Right atrium auricular region (tissue), 2 donors: ENCODE data around the gene MPV17L. TPM values are rescaled to one million over a fixed set of nuclear protein-coding genes. Genes with fewer than 3 reads are reported as not detected.
"Not testable (repeated sequence)": the region's sequence is repeated elsewhere in the genome, so short reads cannot be mapped to it uniquely, and the experiment has no call there.

Experiments
- DNase-seq: peaks from one replicate; pipeline ENCODE4 v3.0.0-alpha.2; 2019; ENCODE audit warnings: low spot score
- H3K27ac ChIP-seq, 2 donors: fragments of 200-600 bp; sonication (generic); 1 replicate in 1 of 2; 2 replicates in 1 of 2; pipeline ENCODE4 v1.5.1; 2016 to 2019
- H3K27me3 ChIP-seq, 2 donors: fragments of 200-600 bp; sonication (generic); one replicate each; pipeline versions ENCODE4 v1.5.1 to v1.6.0; 2017 to 2019
- H3K36me3 ChIP-seq: fragments of 200-600 bp; sonication (generic); one replicate; pipeline ENCODE4 v1.5.1; 2016
- H3K4me1 ChIP-seq, 2 donors: fragments of 200-600 bp; sonication (generic); one replicate each; pipeline versions ENCODE4 v1.5.1 to v1.6.0; 2017 to 2019
- H3K4me3 ChIP-seq, 2 donors: fragments of 200-600 bp; sonication (generic); 1 replicate in 1 of 2; 2 replicates in 1 of 2; pipeline ENCODE4 v1.5.1; 2017 to 2019; ENCODE audit warnings: mild to moderate bottlenecking in 1 of 2, moderate library complexity in 1 of 2
- H3K9me3 ChIP-seq, 2 donors: fragments of 200-600 bp; sonication (generic); one replicate each; pipeline ENCODE4 v1.5.1; 2019
- total RNA-seq, 2 donors: library from RNA; depleted of rRNA; stranded (reverse); fragments of >200 nt; gene quantifications; one replicate each; pipeline ENCODE4 v1.1.0, GENCODE V29; 2016
- TF ChIP-seq, protein P1 (sequence below), 2 donors: fragments of 200-600 bp; sonication (generic); IDR thresholded peaks; one replicate each; pipeline ENCODE4 v1.5.1; 2019; ENCODE audit warnings: antibody characterized with exemption in 2 of 2

The MPV17L gene
- total RNA-seq, 2 donors from 2014 or later, result 7.2 to 10.8 TPM

DNA sequence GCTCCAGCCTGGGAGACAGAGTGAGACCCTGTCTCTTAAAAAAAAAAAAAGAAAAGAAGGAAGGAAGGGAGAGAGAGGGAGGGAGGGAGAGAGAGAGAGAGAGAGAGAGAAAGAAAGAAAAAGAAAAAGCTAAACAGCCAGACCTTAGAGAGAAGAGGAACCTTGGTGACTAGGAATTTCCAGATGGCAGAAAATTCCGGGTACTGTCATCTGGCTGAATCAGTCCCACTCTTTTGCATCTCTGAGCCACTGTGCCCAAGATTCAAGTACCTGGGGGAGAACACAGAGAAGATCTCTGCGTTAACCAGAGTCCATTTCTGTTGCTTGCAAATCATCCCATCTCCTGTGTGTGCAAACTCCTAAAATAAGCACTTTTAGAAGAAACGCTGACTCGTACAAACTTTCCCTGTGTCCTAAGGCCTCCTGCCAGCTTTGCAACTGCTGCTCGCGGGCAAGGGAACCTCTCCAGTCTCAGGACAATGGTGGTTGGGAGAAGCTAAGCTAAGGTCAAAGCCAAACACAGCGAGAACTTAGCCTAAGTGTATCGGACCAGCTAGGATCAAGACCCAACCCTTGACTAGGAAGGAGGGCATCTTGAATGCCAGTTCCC, 56.8 kb downstream of the MPV17L start:
- no peak overlapping the region for H3K4me3 ChIP-seq
- H3K27me3 ChIP-seq, result no peaks in the 10 kb centered on the region
- no peak for DNase-seq
- no peaks in the 10 kb centered on the region for H3K9me3 ChIP-seq
- TF ChIP-seq, protein P1, sequence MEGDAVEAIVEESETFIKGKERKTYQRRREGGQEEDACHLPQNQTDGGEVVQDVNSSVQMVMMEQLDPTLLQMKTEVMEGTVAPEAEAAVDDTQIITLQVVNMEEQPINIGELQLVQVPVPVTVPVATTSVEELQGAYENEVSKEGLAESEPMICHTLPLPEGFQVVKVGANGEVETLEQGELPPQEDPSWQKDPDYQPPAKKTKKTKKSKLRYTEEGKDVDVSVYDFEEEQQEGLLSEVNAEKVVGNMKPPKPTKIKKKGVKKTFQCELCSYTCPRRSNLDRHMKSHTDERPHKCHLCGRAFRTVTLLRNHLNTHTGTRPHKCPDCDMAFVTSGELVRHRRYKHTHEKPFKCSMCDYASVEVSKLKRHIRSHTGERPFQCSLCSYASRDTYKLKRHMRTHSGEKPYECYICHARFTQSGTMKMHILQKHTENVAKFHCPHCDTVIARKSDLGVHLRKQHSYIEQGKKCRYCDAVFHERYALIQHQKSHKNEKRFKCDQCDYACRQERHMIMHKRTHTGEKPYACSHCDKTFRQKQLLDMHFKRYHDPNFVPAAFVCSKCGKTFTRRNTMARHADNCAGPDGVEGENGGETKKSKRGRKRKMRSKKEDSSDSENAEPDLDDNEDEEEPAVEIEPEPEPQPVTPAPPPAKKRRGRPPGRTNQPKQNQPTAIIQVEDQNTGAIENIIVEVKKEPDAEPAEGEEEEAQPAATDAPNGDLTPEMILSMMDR (IDR thresholded peaks at IDR 0.05), result no peak
- no peaks in the 10 kb centered on the region for H3K36me3 ChIP-seq
- no peaks in the 10 kb centered on the region for H3K4me1 ChIP-seq
- no peak overlapping the region for H3K27ac ChIP-seq

DNA sequence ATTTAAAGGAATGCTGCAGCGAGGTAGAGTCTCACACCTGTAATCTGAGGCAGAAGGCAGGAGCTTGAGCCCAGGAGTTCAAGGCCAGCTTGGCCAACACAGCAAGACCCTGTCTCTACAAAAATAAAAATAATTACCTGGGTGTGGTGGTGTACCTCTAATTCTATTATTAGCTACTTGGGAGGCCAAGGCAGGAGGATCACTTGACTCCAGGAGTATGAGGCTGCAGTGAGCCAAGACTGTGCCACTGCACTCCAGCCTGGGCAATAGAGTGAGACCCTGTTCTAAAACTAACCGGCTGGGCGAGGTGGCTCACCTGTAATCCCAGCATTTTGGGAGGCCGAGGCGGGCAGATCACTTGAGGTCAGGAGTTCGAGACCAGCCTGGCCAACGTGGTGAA, 57.7 kb downstream of the MPV17L start:
- H3K36me3 ChIP-seq, H3K4me1 ChIP-seq, H3K27ac ChIP-seq, H3K27me3 ChIP-seq, H3K4me3 ChIP-seq, H3K9me3 ChIP-seq, DNase-seq: not testable (repeated sequence)

DNA sequence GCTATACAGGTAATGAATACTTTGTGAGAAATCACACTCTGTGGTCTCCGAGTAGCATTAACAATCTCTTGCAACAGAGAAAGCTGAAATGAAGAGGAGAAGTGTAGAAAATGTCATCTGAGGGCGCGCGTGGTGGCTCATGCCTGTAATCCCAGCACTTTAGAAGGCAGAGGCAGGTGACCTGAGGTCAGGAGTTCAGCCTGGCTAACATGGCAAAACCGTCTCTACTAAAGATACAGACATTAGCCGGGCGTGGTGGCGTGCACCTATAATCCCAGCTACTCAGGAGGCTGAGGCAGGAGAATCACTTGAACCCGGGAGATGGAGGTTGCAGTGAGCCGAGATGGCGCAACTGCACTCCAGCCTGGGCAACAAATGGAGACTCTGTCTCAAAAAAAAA, 59.4 kb downstream of the MPV17L start:
- H3K9me3 ChIP-seq, H3K36me3 ChIP-seq, H3K4me3 ChIP-seq, H3K27ac ChIP-seq, H3K4me1 ChIP-seq, H3K27me3 ChIP-seq: not testable (repeated sequence)
- peak; percentile 1 for DNase-seq

DNA sequence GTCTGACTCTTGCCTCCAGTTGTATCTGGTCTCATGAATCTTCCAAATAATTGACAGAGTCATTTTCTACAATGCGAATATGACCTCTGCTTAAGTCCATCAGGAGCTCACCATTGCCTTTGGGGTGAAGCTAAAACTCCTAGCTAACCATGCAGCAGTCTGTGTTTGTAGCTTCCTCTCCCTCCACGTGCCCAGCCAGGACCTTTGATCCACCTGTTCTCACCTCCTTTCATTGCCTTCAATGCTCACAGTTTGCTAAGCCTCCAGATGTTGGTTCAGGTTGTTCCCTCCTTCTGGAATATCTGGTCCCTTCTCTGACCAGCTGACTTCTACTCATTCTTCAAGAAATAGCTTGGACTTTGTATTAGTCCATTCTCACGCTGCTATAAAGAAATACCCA, 61.8 kb downstream of the MPV17L start:
- Histone ChIP-seq H3K4me3 (no peak overlapping the region), H3K36me3 (no peaks in the 10 kb centered on the region), H3K4me1 (no peaks in the 10 kb centered on the region), H3K9me3 (no peaks in the 10 kb centered on the region), H3K27ac (no peak overlapping the region), H3K27me3 (no peaks in the 10 kb centered on the region)
- no peak for DNase-seq
- TF ChIP-seq, protein P1 (IDR thresholded peaks at IDR 0.05), result no peak

DNA sequence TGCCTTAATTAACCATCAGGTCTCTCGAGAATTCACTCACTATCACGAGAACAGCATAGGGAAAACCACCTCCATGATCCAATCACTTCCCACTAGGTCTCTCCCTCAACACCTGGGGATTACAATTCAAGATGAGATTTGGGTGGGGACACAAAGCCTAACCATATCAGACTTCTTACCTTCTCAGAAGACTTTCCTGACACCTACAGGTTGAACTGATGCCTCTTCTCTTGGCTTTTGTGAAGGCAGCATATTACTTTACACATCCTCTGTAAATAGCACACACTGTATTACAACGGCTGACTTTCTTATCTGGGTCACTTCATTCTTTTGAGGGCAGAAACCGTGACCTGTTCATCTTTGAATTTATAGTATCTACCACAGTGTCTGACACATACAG, 62.4 kb downstream of the MPV17L start:
- TF ChIP-seq, protein P1 (IDR thresholded peaks at IDR 0.05), result no peak
- Histone ChIP-seq H3K27me3 (no peaks in the 10 kb centered on the region), H3K4me3 (no peak overlapping the region), H3K9me3 (no peaks in the 10 kb centered on the region), H3K4me1 (no peaks in the 10 kb centered on the region), H3K36me3 (no peaks in the 10 kb centered on the region), H3K27ac (no peak overlapping the region)
- peak; percentile 4 for DNase-seq

DNA sequence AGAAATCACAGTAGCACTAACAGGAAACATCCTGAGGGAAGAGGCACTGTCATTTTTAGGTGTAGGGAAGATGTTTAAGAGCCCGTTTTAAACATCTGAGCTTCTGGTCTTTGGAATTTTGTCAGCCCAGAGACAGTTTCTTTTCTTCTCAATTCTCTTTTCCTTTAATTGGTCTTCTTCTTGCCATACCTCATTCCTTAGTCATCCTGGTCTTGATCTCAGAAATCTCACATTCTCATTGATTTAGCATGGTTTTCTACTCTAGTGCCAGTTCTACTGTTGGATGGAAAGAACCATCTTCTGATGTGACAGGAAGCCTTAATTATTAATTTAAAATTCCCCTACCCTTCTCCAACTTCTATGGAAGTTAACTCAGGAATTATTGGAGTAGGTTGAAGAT, 64.2 kb downstream of the MPV17L start:
- no peaks in the 10 kb centered on the region for H3K4me1 ChIP-seq
- H3K27me3 ChIP-seq, result no peaks in the 10 kb centered on the region
- TF ChIP-seq, protein P1 (IDR thresholded peaks at IDR 0.05), result no peak
- DNase-seq, result no peak
- H3K9me3 ChIP-seq, result no peaks in the 10 kb centered on the region
- H3K36me3 ChIP-seq, result no peaks in the 10 kb centered on the region
- H3K4me3 ChIP-seq, result no peak overlapping the region
- no peak overlapping the region for H3K27ac ChIP-seq

DNA sequence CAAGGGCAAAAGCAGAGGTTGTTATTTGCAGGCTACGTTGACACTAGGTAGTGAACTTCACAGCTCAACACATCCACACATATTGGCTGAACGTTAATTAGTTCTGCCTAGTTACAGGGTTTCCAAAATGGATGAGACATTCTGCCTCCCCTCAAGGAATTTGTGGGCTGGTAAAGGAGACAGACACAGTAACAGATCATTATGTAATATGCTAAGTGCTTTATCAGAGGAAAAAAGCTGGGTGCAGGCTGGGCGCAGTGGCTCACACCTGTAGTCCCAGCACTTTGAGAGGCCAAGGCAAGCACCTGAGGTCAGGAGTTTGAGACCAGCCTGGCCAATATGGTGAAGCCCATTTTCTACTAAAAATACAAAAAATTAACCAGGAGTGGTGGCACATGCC, 65.0 kb downstream of the MPV17L start:
- Histone ChIP-seq H3K4me3 (no peak overlapping the region), H3K27ac (no peak overlapping the region), H3K27me3 (no peaks in the 10 kb centered on the region), H3K36me3 (no peaks in the 10 kb centered on the region), H3K4me1 (no peaks in the 10 kb centered on the region), H3K9me3 (no peaks in the 10 kb centered on the region)
- DNase-seq, result no peak
- TF ChIP-seq, protein P1 (IDR thresholded peaks at IDR 0.05), result no peak
